PC-9 (cell line): ENCODE results near the gene SDCCAG8.

Experiments
- EZH2 ChIP-seq: fragments of 200-600 bp; sonication (generic); IDR thresholded peaks from 2 replicates; pipeline ENCODE4 v1.8.0; 2017; ENCODE audit warnings: antibody characterized with exemption, low read depth
- TF ChIP-seq, protein P1 (sequence below): fragments of 200-600 bp; sonication (generic); conservative IDR thresholded peaks from 2 replicates; pipeline ENCODE4 v1.6.1; 2017; ENCODE audit warnings: mixed run types, antibody characterized with exemption, mild to moderate bottlenecking, moderate library complexity

- no peak for TF ChIP-seq EZH2
- TF ChIP-seq, protein P1, sequence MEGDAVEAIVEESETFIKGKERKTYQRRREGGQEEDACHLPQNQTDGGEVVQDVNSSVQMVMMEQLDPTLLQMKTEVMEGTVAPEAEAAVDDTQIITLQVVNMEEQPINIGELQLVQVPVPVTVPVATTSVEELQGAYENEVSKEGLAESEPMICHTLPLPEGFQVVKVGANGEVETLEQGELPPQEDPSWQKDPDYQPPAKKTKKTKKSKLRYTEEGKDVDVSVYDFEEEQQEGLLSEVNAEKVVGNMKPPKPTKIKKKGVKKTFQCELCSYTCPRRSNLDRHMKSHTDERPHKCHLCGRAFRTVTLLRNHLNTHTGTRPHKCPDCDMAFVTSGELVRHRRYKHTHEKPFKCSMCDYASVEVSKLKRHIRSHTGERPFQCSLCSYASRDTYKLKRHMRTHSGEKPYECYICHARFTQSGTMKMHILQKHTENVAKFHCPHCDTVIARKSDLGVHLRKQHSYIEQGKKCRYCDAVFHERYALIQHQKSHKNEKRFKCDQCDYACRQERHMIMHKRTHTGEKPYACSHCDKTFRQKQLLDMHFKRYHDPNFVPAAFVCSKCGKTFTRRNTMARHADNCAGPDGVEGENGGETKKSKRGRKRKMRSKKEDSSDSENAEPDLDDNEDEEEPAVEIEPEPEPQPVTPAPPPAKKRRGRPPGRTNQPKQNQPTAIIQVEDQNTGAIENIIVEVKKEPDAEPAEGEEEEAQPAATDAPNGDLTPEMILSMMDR, result no peak
Measured at GRCh38 chr1:243394601-243395464, 139.0 kb downstream of the SDCCAG8 start.
